GM12878 (cell line): Measurements from ENCODE around the gene TCF20. TPM values are rescaled to one million over a fixed set of nuclear protein-coding genes. Genes with fewer than 3 reads are reported as not detected.

Experiments used
- BACH1 ChIP-seq: fragments of 450-650 bp; IDR thresholded peaks from 2 replicates; pipeline ENCODE4 v1.6.1; 2017; ENCODE audit warnings: mild to moderate bottlenecking, borderline replicate concordance
- BHLHE40 ChIP-seq, 2 experiments: fragments of 450-650 bp in 1 of 2; IDR thresholded peaks; 2 replicates each; pipeline ENCODE4 v1.6.1; 2011 to 2017; ENCODE audit warnings: low read depth in 2 of 2, borderline replicate concordance in 1 of 2, improper control_type of control experiment in 1 of 2, low read length in 1 of 2, mild to moderate bottlenecking in 1 of 2
- CHD2 ChIP-seq: IDR thresholded peaks from 2 replicates; pipeline ENCODE4 v1.6.1; 2011; ENCODE audit warnings: low read depth, low read length, improper control_type of control experiment, borderline replicate concordance
- FOXM1 ChIP-seq: IDR thresholded peaks from 2 replicates; pipeline ENCODE4 v1.6.1; 2012; ENCODE audit warnings: low read depth, mild to moderate bottlenecking, inconsistent platforms, low read length, moderate library complexity
- GATAD2B ChIP-seq: fragments of 450-650 bp; conservative IDR thresholded peaks from 2 replicates; pipeline ENCODE4 v1.6.1; 2017; ENCODE audit warnings: low read depth, mild to moderate bottlenecking, moderate library complexity
- JUNB ChIP-seq: IDR thresholded peaks from 2 replicates; pipeline ENCODE4 v1.6.1; 2016; ENCODE audit warnings: antibody characterized with exemption, mild to moderate bottlenecking
- JUND ChIP-seq: IDR thresholded peaks from 2 replicates; pipeline ENCODE4 v1.6.1; 2012; ENCODE audit warnings: low read depth, mild to moderate bottlenecking, low read length, improper control_type of control experiment, moderate library complexity
- MYB ChIP-seq: fragments of 150-350 bp; IDR thresholded peaks from 2 replicates; pipeline ENCODE4 v1.6.1; 2014; ENCODE audit warnings: mild to moderate bottlenecking, low read depth, low read length, borderline replicate concordance
- MYC ChIP-seq: IDR thresholded peaks from 2 replicates; pipeline ENCODE4 v1.6.1; 2011; ENCODE audit warnings: mild to moderate bottlenecking, low read length, moderate library complexity, inconsistent platforms; ENCODE audit not compliant: insufficient read depth, insufficient replicate concordance, insufficient read length, severe bottlenecking
- POLR2AphosphoS5 ChIP-seq: IDR thresholded peaks from 2 replicates; pipeline ENCODE4 v1.6.1; 2011; ENCODE audit warnings: mild to moderate bottlenecking, low read length, inconsistent platforms
- RB1 ChIP-seq: fragments of 450-650 bp; formaldehyde crosslinking; IDR thresholded peaks from 2 replicates; pipeline ENCODE4 v1.6.1; 2017; ENCODE audit warnings: mild to moderate bottlenecking, borderline replicate concordance
- RFX5 ChIP-seq: IDR thresholded peaks from 2 replicates; pipeline ENCODE4 v1.6.1; 2011; ENCODE audit warnings: low read depth, low read length, improper control_type of control experiment
- TCF3 ChIP-seq: IDR thresholded peaks from 2 replicates; pipeline ENCODE4 v1.6.1; 2012; ENCODE audit warnings: low read depth, mild to moderate bottlenecking, low read length, borderline replicate concordance; ENCODE audit not compliant: insufficient read depth
- YY1 ChIP-seq: IDR thresholded peaks from 2 replicates; pipeline ENCODE4 v1.6.1; 2011; ENCODE audit warnings: low read depth, mild to moderate bottlenecking, low read length
- polyA plus RNA-seq, 11 experiments: library from polyadenylated mRNA; depleted of rRNA in 4 of 11; unstranded in 6 of 11; stranded (reverse) in 5 of 11; fragments of >200 nt; fragmentation: Nextera tagmentation in 4 of 11; fragmentation: Illumina TruSeq in 1 of 11; extraction: Ambion mirVana in 4 of 11; extraction: Trizol in 1 of 11; gene quantifications; 1 replicate in 1 of 11; 2 replicates in 10 of 11; pipeline versions ENCODE4 v1.2.1 to v1.2.3, GENCODE V29; 2011 to 2016; ENCODE audit warnings: inconsistent platforms in 2 of 11, missing spikeins in 2 of 11, low read depth in 1 of 11
- total RNA-seq, 4 experiments: library from RNA; depleted of rRNA in 3 of 4; stranded (reverse); fragments of >200 nt in 3 of 4; fragmentation: Illumina TruSeq in 1 of 4; extraction: Trizol in 1 of 4; gene quantifications; 2 replicates each; pipeline versions ENCODE4 v1.2.1 to v1.2.3, GENCODE V29; 2013 to 2021
- TF ChIP-seq, protein P1 (sequence below): fragments of 450-650 bp; IDR thresholded peaks from 2 replicates; pipeline ENCODE4 v1.6.1; 2017; ENCODE audit warnings: antibody characterized with exemption, mild to moderate bottlenecking, moderate library complexity
- TF ChIP-seq, protein P2 (sequence below): fragments of 450-650 bp; IDR thresholded peaks from 2 replicates; pipeline ENCODE4 v1.6.1; 2017; ENCODE audit warnings: borderline replicate concordance
- TF ChIP-seq, protein P3 (sequence below): fragments of 450-650 bp; IDR thresholded peaks from 2 replicates; pipeline ENCODE4 v1.6.1; 2017; ENCODE audit warnings: mild to moderate bottlenecking, low read depth, inconsistent platforms; ENCODE audit not compliant: poor library complexity, severe bottlenecking
- TF ChIP-seq, protein P4 (sequence below), 3 experiments: IDR thresholded peaks in 2 of 3; conservative IDR thresholded peaks in 1 of 3; 2 replicates each; pipeline ENCODE4 v1.5.1; 2011; ENCODE audit warnings: low read depth in 3 of 3, low read length in 3 of 3, mild to moderate bottlenecking in 3 of 3, control low read depth in 2 of 3, moderate library complexity in 2 of 3, inconsistent platforms in 1 of 3, mixed read lengths in 1 of 3; ENCODE audit not compliant: control insufficient read depth in 2 of 3, insufficient read depth in 1 of 3; ENCODE audit errors: extremely low read depth in 1 of 3

The TCF20 gene
- total and polyA plus RNA-seq, 10 of the 15 experiments (the other 5 are each of a cell fraction or from before 2014, with no cell fraction given) = 0.64 to 52.9 (median 22.6) TPM

DNA sequence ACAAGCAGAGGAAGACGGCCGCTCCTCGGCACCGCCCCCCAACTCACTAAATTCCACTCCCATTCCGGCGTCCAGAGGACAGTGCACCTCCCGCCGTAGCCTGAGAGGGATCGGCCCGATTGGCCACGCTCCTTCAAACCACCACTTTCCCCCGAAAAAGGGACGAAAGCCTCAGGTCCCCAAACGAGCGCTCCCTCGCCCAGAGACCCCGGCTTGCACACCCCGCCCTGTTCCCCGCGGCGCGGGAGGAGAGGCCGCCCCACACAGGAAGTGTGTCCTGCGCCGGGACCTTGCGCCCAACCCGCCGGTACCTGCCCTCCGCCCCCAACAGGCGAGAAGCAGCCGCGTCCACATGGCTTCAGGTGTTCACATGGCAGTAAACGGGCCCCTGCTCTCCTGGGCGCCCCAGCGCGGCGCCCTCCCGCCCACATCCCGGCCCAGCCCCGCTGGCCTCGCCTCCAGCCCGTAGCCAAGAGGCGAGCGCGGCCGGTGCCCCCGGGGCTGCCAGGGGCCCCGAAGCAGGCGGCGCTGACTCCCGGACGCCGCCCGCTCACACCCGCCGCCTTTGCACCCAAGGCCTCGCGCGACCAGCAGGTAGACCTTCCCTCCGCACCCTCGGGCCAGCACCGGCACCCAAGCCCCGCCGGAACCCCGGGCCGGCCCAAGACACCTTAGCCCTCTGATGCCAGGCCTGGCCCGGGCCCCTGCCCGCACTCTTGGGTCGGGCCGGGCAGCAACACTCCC lies 849 bp downstream of the TCF20 start (continued):
- TF ChIP-seq, protein P1, sequence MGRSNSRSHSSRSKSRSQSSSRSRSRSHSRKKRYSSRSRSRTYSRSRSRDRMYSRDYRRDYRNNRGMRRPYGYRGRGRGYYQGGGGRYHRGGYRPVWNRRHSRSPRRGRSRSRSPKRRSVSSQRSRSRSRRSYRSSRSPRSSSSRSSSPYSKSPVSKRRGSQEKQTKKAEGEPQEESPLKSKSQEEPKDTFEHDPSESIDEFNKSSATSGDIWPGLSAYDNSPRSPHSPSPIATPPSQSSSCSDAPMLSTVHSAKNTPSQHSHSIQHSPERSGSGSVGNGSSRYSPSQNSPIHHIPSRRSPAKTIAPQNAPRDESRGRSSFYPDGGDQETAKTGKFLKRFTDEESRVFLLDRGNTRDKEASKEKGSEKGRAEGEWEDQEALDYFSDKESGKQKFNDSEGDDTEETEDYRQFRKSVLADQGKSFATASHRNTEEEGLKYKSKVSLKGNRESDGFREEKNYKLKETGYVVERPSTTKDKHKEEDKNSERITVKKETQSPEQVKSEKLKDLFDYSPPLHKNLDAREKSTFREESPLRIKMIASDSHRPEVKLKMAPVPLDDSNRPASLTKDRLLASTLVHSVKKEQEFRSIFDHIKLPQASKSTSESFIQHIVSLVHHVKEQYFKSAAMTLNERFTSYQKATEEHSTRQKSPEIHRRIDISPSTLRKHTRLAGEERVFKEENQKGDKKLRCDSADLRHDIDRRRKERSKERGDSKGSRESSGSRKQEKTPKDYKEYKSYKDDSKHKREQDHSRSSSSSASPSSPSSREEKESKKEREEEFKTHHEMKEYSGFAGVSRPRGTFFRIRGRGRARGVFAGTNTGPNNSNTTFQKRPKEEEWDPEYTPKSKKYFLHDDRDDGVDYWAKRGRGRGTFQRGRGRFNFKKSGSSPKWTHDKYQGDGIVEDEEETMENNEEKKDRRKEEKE = no peak
- TF ChIP-seq JUND (no peak), RFX5 (no peak), RB1 (0 out of 2 replicates have a peak, but pooled peaks have one; percentile 19), MYC (peak; percentile 61), GATAD2B (peak; percentile 88), BACH1 (peak; percentile 40; the same call in 1 of the 2 replicates), FOXM1 (no peak), JUNB (no peak), MYB (no peak), POLR2AphosphoS5 (peak; percentile 55; the same call in 1 of the 2 replicates), TCF3 (0 out of 2 replicates have a peak, but pooled peaks have one; percentile 26), BHLHE40 (IDR thresholded peaks at IDR 0.05; ENCODE audit: borderline replicate concordance in 1 of 2, low read depth in 2 of 2, low read length in 1 of 2) (peak in 1 of 2 experiments; percentile 26; a peak in 1 of 4 replicates), YY1 (0 out of 2 replicates have a peak, but pooled peaks have one; percentile 22), CHD2 (0 out of 2 replicates have a peak, but pooled peaks have one; percentile 12)
- TF ChIP-seq, protein P2, sequence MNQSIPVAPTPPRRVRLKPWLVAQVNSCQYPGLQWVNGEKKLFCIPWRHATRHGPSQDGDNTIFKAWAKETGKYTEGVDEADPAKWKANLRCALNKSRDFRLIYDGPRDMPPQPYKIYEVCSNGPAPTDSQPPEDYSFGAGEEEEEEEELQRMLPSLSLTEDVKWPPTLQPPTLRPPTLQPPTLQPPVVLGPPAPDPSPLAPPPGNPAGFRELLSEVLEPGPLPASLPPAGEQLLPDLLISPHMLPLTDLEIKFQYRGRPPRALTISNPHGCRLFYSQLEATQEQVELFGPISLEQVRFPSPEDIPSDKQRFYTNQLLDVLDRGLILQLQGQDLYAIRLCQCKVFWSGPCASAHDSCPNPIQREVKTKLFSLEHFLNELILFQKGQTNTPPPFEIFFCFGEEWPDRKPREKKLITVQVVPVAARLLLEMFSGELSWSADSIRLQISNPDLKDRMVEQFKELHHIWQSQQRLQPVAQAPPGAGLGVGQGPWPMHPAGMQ = no peak
- TF ChIP-seq, protein P3, sequence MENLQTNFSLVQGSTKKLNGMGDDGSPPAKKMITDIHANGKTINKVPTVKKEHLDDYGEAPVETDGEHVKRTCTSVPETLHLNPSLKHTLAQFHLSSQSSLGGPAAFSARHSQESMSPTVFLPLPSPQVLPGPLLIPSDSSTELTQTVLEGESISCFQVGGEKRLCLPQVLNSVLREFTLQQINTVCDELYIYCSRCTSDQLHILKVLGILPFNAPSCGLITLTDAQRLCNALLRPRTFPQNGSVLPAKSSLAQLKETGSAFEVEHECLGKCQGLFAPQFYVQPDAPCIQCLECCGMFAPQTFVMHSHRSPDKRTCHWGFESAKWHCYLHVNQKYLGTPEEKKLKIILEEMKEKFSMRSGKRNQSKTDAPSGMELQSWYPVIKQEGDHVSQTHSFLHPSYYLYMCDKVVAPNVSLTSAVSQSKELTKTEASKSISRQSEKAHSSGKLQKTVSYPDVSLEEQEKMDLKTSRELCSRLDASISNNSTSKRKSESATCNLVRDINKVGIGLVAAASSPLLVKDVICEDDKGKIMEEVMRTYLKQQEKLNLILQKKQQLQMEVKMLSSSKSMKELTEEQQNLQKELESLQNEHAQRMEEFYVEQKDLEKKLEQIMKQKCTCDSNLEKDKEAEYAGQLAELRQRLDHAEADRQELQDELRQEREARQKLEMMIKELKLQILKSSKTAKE = no peak
- TF ChIP-seq, protein P4, sequence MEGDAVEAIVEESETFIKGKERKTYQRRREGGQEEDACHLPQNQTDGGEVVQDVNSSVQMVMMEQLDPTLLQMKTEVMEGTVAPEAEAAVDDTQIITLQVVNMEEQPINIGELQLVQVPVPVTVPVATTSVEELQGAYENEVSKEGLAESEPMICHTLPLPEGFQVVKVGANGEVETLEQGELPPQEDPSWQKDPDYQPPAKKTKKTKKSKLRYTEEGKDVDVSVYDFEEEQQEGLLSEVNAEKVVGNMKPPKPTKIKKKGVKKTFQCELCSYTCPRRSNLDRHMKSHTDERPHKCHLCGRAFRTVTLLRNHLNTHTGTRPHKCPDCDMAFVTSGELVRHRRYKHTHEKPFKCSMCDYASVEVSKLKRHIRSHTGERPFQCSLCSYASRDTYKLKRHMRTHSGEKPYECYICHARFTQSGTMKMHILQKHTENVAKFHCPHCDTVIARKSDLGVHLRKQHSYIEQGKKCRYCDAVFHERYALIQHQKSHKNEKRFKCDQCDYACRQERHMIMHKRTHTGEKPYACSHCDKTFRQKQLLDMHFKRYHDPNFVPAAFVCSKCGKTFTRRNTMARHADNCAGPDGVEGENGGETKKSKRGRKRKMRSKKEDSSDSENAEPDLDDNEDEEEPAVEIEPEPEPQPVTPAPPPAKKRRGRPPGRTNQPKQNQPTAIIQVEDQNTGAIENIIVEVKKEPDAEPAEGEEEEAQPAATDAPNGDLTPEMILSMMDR (IDR thresholded peaks at IDR 0.05 in 2 of 3, conservative IDR thresholded peaks at IDR 0.05 in 1 of 3; ENCODE audit: control insufficient read depth in 2 of 3, extremely low read depth in 1 of 3, insufficient read depth in 1 of 3, low read depth in 3 of 3, low read length in 3 of 3) = peak in 2 of 3 experiments; percentile 24 to 36; a peak in 2 of 6 replicates
